C4-2B (cell line): ENCODE results near the gene KRTAP5-8.

Source experiments
- ZFX ChIP-seq: fragments of 450-650 bp; IDR thresholded peaks from 2 replicates; pipeline ENCODE4 v1.6.1; 2017
- TF ChIP-seq, protein P1 (sequence below): fragments of 450-650 bp; conservative IDR thresholded peaks from 2 replicates; pipeline ENCODE4 v1.5.1; 2017; ENCODE audit warnings: mild to moderate bottlenecking

DNA sequence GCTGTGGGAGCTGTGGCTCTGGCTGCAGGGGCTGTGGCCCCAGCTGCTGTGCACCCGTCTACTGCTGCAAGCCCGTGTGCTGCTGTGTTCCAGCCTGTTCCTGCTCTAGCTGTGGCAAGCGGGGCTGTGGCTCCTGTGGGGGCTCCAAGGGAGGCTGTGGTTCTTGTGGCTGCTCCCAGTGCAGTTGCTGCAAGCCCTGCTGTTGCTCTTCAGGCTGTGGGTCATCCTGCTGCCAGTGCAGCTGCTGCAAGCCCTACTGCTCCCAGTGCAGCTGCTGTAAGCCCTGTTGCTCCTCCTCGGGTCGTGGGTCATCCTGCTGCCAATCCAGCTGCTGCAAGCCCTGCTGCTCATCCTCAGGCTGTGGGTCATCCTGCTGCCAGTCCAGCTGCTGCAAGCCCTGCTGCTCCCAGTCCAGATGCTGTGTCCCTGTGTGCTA, 10.9 kb downstream of the KRTAP5-8 start:
- TF ChIP-seq, protein P1, sequence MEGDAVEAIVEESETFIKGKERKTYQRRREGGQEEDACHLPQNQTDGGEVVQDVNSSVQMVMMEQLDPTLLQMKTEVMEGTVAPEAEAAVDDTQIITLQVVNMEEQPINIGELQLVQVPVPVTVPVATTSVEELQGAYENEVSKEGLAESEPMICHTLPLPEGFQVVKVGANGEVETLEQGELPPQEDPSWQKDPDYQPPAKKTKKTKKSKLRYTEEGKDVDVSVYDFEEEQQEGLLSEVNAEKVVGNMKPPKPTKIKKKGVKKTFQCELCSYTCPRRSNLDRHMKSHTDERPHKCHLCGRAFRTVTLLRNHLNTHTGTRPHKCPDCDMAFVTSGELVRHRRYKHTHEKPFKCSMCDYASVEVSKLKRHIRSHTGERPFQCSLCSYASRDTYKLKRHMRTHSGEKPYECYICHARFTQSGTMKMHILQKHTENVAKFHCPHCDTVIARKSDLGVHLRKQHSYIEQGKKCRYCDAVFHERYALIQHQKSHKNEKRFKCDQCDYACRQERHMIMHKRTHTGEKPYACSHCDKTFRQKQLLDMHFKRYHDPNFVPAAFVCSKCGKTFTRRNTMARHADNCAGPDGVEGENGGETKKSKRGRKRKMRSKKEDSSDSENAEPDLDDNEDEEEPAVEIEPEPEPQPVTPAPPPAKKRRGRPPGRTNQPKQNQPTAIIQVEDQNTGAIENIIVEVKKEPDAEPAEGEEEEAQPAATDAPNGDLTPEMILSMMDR = no peak
- TF ChIP-seq ZFX = no peak
